Effector memory CD4-positive, alpha-beta T cell (primary cell): ENCODE measurements around the gene WBP11.
"Not testable (repeated sequence)": the region's sequence is repeated elsewhere in the genome, so short reads cannot be mapped to it uniquely, and the experiment has no call there.

Experiments used
- DNase-seq, 3 donors: peaks; one replicate each; pipeline ENCODE4 v3.0.0-alpha.2; 2020
- H3K27ac ChIP-seq: 2 replicates; pipeline ENCODE4 v1.7.0; 2013; ENCODE audit warnings: mild to moderate bottlenecking, low read length, moderate library complexity; ENCODE audit not compliant: insufficient read depth, poor library complexity, severe bottlenecking
- H3K27me3 ChIP-seq: replicated peaks from 2 replicates; pipeline ENCODE4 v1.7.0; 2013; ENCODE audit warnings: mild to moderate bottlenecking, low read length; ENCODE audit not compliant: insufficient read depth, control insufficient read depth, poor library complexity, severe bottlenecking
- H3K36me3 ChIP-seq: 2 replicates; pipeline ENCODE4 v1.7.0; 2013; ENCODE audit warnings: mild to moderate bottlenecking, low read length, moderate library complexity; ENCODE audit not compliant: control insufficient read depth, insufficient read depth
- H3K4me1 ChIP-seq: 2 replicates; pipeline ENCODE4 v1.7.0; 2013; ENCODE audit warnings: low read length, mild to moderate bottlenecking; ENCODE audit not compliant: control insufficient read depth, insufficient read depth, poor library complexity, severe bottlenecking
- H3K4me3 ChIP-seq: 2 replicates; pipeline ENCODE4 v1.7.0; 2013; ENCODE audit warnings: low read length, low read depth, mild to moderate bottlenecking; ENCODE audit not compliant: insufficient read depth, poor library complexity, severe bottlenecking
- H3K9me3 ChIP-seq: 2 replicates; pipeline ENCODE4 v1.7.0; 2013; ENCODE audit warnings: mild to moderate bottlenecking, low read length, moderate library complexity; ENCODE audit not compliant: control insufficient read depth

WBP11 gene

DNA sequence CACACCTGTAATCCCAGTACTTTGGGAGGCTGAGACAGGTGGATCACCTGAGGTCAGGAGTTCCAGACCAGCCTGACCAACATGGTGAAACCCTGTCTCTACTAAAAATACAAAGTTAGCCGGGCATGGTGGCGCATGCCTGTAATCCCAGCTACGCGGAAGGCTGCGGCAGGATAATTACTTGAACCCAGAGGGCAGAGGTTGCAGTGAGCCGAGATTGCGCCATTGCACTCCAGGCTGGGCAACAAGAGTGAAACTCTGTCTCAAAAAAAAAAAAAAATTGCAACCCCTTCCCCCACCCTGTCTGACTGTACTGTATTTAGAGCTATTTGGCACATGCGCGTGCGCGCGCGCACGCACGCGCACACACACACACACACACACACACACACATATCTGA, 66.8 kb downstream of the WBP11 start:
- H3K9me3 ChIP-seq, DNase-seq, H3K27ac ChIP-seq, H3K4me1 ChIP-seq, H3K27me3 ChIP-seq, H3K36me3 ChIP-seq, H3K4me3 ChIP-seq: not testable (repeated sequence)
